ENCODE measurements around the gene KDM4C. TPM values are rescaled to one million over a fixed set of nuclear protein-coding genes. Genes with fewer than 3 reads are reported as not detected.
A peak's percentile ranks its signal among the peaks of the same experiment; 100 is the strongest.
"Not testable (repeated sequence)": the region's sequence is repeated elsewhere in the genome, so short reads cannot be mapped to it uniquely, and the experiment has no call there.

KDM4C gene
- total and polyA plus RNA-seq, 2 donors, result 20.3 to 36.2 TPM

- not testable (repeated sequence) for DNase-seq (ENCODE audit: low read depth in 6 of 9, low spot score in 9 of 9); H3K9me3 ChIP-seq (ENCODE audit: control insufficient read depth in 2 of 2, insufficient read depth in 1 of 2, low read length in 1 of 2); H3K4me1 ChIP-seq (ENCODE audit: control insufficient read depth in 2 of 2, insufficient read depth in 2 of 2, low read length in 2 of 2); H3K36me3 ChIP-seq (ENCODE audit: control insufficient read depth in 2 of 2, insufficient read depth in 2 of 2, low read length in 1 of 2); H3K4me3 ChIP-seq (ENCODE audit: low read length in 2 of 2); H3K27me3 ChIP-seq (ENCODE audit: control insufficient read depth in 2 of 2, insufficient read depth in 1 of 2, low read length in 1 of 2); H3K27ac ChIP-seq (ENCODE audit: low read depth in 1 of 2, low read length in 1 of 2)
- 97% methylated on average over 4 of the region's 4 CpGs for WGBS
Measured at GRCh38 chr9:6768587-6768986, 10.8 kb downstream of the KDM4C start.

- Histone ChIP-seq H3K4me1 (ENCODE audit: control insufficient read depth in 2 of 2, insufficient read depth in 2 of 2, low read length in 2 of 2) (peaks cover 7 to 9% of the 10 kb centered on the region in 2 donors), H3K27ac (ENCODE audit: low read depth in 1 of 2, low read length in 1 of 2) (no peak overlapping the region), H3K4me3 (ENCODE audit: low read length in 2 of 2) (no peak overlapping the region), H3K9me3 (ENCODE audit: control insufficient read depth in 2 of 2, insufficient read depth in 1 of 2, low read length in 1 of 2) (peaks cover 0 to 4% of the 10 kb centered on the region in 2 donors), H3K36me3 (ENCODE audit: control insufficient read depth in 2 of 2, insufficient read depth in 2 of 2, low read length in 1 of 2) (no peaks in the 10 kb centered on the region), H3K27me3 (ENCODE audit: control insufficient read depth in 2 of 2, insufficient read depth in 1 of 2, low read length in 1 of 2) (no peaks in the 10 kb centered on the region)
- DNase-seq (ENCODE audit: low read depth in 6 of 9, low spot score in 9 of 9), result no peak
- 98% methylated on average over 2 of the region's 2 CpGs for WGBS
Measured at GRCh38 chr9:6771722-6772121, 13.9 kb downstream of the KDM4C start.

DNA sequence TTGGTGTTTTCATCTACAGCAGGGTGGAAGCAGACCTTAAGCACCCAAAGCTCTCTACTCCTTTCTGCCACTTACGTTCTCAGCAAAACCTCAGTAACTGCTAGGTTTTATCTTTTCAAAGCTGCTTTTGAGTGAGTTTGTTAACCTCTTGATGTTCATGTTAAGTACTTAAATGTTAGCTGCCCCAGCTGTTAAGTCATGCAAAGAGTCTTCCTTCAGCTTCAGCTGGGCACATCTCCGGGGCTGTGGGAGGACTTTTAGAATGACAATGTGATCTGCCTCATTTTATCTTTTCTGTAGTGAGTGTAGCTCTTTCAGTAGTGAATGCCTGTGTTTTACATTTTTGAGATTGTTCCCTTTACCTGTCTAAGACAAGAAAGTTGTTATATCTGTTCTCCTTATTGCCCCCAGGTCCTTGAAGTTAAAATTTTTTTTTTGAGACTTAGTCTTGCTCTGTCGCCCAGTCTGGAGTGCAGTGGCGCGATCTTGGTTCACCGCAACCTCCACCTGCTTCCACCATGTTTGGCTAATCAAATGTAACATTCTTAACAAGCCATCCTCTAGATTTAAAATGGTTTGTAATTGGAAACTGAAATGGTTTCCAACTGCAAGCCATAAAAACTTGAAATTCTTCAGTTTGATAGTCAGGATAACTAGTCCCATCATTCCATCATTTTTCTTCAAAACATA is 19.6 kb downstream of the KDM4C start:
- H3K36me3 ChIP-seq (ENCODE audit: control insufficient read depth in 2 of 2, insufficient read depth in 2 of 2, low read length in 1 of 2), result no peaks in the 10 kb centered on the region
- no peaks in the 10 kb centered on the region for H3K27me3 ChIP-seq (ENCODE audit: control insufficient read depth in 2 of 2, insufficient read depth in 1 of 2, low read length in 1 of 2)
- peak overlapping the region; percentile 77 to 95 for H3K27ac ChIP-seq (ENCODE audit: low read depth in 1 of 2, low read length in 1 of 2)
- H3K4me3 ChIP-seq (ENCODE audit: low read length in 2 of 2), result peak overlapping the region; percentile 16 to 37
- H3K9me3 ChIP-seq (ENCODE audit: control insufficient read depth in 2 of 2, insufficient read depth in 1 of 2, low read length in 1 of 2), result peaks cover 0 to 4% of the 10 kb centered on the region in 2 donors
- WGBS, result 50% methylated on average over 6 of the region's 6 CpGs
- DNase-seq (ENCODE audit: low read depth in 6 of 9, low spot score in 9 of 9), result peak; percentile 44 to 90 (median 75)
- peaks cover 19 to 42% of the 10 kb centered on the region in 2 donors for H3K4me1 ChIP-seq (ENCODE audit: control insufficient read depth in 2 of 2, insufficient read depth in 2 of 2, low read length in 2 of 2)

GRCh38 chr9:6779417-6780241 is 21.9 kb downstream of the KDM4C start:
- peak in 2 of 9 donors; percentile 24 to 41 for DNase-seq (ENCODE audit: low read depth in 6 of 9, low spot score in 9 of 9)
- Histone ChIP-seq H3K4me3 (ENCODE audit: low read length in 2 of 2) (no peak overlapping the region), H3K36me3 (ENCODE audit: control insufficient read depth in 2 of 2, insufficient read depth in 2 of 2, low read length in 1 of 2) (no peaks in the 10 kb centered on the region), H3K27me3 (ENCODE audit: control insufficient read depth in 2 of 2, insufficient read depth in 1 of 2, low read length in 1 of 2) (no peaks in the 10 kb centered on the region), H3K4me1 (ENCODE audit: control insufficient read depth in 2 of 2, insufficient read depth in 2 of 2, low read length in 2 of 2) (peaks cover 35 to 65% of the 10 kb centered on the region in 2 donors), H3K27ac (ENCODE audit: low read depth in 1 of 2, low read length in 1 of 2) (peak overlapping the region in 1 of 2 donors; percentile 77), H3K9me3 (ENCODE audit: control insufficient read depth in 2 of 2, insufficient read depth in 1 of 2, low read length in 1 of 2) (peaks cover 0 to 4% of the 10 kb centered on the region in 2 donors)
- 65% methylated on average over 3 of the region's 3 CpGs for WGBS

DNA sequence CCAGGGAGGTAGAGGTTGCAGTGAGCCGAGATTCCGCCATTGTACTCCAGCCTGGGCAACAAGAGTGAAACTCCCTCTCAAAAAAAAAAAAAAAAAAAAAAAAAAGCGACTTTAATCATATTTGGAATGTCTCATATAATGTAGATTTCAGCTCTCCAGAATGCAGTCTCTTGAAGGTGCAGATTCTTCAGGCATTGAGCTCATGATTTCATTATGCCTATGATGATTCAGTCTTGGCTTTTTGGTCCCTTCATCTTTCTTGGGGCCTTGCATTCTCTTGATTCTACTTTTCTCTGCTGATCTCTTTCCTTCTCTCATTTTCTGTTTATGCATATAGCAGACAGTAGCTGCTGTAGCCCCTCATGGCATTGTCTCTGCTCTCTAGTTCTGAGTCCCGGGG is 22.9 kb downstream of the KDM4C start:
- peaks cover 35 to 70% of the 10 kb centered on the region in 2 donors for H3K4me1 ChIP-seq (ENCODE audit: control insufficient read depth in 2 of 2, insufficient read depth in 2 of 2, low read length in 2 of 2)
- no peak overlapping the region for H3K27ac ChIP-seq (ENCODE audit: low read depth in 1 of 2, low read length in 1 of 2)
- H3K36me3 ChIP-seq (ENCODE audit: control insufficient read depth in 2 of 2, insufficient read depth in 2 of 2, low read length in 1 of 2), result no peaks in the 10 kb centered on the region
- H3K27me3 ChIP-seq (ENCODE audit: control insufficient read depth in 2 of 2, insufficient read depth in 1 of 2, low read length in 1 of 2), result no peaks in the 10 kb centered on the region
- H3K4me3 ChIP-seq (ENCODE audit: low read length in 2 of 2), result no peak overlapping the region
- peaks cover 0 to 4% of the 10 kb centered on the region in 2 donors for H3K9me3 ChIP-seq (ENCODE audit: control insufficient read depth in 2 of 2, insufficient read depth in 1 of 2, low read length in 1 of 2)
- no peak for DNase-seq (ENCODE audit: low read depth in 6 of 9, low spot score in 9 of 9)
- 99% methylated on average over 4 of the region's 4 CpGs for WGBS

DNA sequence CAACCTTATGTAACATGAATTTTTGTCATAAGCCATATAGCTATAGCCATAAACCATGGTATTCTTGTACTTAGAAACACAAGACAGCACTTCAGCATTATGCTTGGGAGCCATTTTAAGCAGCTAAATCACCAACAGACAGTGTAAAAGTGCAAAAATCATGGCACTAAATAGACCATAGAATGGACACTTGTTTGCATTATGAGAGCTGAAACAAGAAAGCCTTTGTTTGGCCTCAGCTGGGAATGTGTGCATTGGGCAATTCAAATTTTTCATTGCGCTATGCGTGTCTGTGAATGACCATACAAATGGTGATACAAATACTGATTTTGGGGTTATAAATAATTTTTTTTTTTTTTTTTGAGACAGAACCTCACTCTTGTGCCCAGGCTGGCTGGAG is 23.7 kb downstream of the KDM4C start:
- Histone ChIP-seq H3K27ac (ENCODE audit: low read depth in 1 of 2, low read length in 1 of 2) (no peak overlapping the region), H3K4me1 (ENCODE audit: control insufficient read depth in 2 of 2, insufficient read depth in 2 of 2, low read length in 2 of 2) (peaks cover 29 to 66% of the 10 kb centered on the region in 2 donors), H3K36me3 (ENCODE audit: control insufficient read depth in 2 of 2, insufficient read depth in 2 of 2, low read length in 1 of 2) (no peaks in the 10 kb centered on the region), H3K9me3 (ENCODE audit: control insufficient read depth in 2 of 2, insufficient read depth in 1 of 2, low read length in 1 of 2) (no peaks in the 10 kb centered on the region), H3K27me3 (ENCODE audit: control insufficient read depth in 2 of 2, insufficient read depth in 1 of 2, low read length in 1 of 2) (no peaks in the 10 kb centered on the region), H3K4me3 (ENCODE audit: low read length in 2 of 2) (no peak overlapping the region)
- WGBS, result 84% methylated on average over 2 of the region's 2 CpGs
- no peak for DNase-seq (ENCODE audit: low read depth in 6 of 9, low spot score in 9 of 9)

DNA sequence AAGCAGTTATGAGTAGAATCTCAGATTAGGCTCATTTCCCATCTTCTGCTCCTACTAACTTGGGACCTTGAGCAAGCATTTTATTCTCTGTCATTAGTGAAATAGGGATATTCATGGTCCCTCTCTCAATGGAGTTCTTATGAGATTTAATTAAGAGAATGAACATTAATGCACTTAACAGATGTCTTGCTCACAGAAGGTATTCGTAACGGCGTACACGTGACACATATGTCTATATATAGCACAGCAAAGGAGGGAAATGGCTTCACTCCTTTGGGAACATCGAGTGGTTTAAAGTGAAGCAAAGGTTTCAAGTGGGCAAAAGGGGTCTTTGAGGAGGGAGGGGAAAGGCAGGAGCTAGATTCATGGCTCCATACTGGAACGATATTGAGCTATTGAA is 24.6 kb downstream of the KDM4C start:
- no peaks in the 10 kb centered on the region for H3K9me3 ChIP-seq (ENCODE audit: control insufficient read depth in 2 of 2, insufficient read depth in 1 of 2, low read length in 1 of 2)
- peaks cover 28 to 58% of the 10 kb centered on the region in 2 donors for H3K4me1 ChIP-seq (ENCODE audit: control insufficient read depth in 2 of 2, insufficient read depth in 2 of 2, low read length in 2 of 2)
- WGBS, result 96% methylated on average over 6 of the region's 6 CpGs

DNA sequence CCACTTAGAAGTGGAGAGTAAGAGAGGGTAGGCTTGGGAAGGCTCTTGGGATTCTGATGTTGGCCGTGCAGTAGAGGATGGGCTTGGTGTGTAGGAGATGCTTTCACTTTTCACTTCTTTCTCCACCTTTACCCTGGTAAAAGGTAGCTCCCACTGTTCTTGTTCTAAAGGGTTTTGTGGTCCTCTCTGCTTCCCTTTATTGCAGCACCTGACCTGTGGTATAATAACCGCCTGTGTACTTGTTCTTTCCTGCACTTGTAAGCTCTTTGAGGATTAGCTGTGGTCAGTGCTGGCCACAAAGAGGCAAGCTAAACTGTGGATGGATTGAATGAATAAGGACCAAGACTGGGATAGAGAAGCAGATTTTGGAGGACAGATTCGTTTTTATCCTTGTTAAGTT is 25.2 kb downstream of the KDM4C start:
- DNase-seq (ENCODE audit: low read depth in 6 of 9, low spot score in 9 of 9), result peak in 1 of 9 donors; percentile 37
- Histone ChIP-seq H3K27ac (ENCODE audit: low read depth in 1 of 2, low read length in 1 of 2) (no peak overlapping the region), H3K4me3 (ENCODE audit: low read length in 2 of 2) (no peak overlapping the region), H3K9me3 (ENCODE audit: control insufficient read depth in 2 of 2, insufficient read depth in 1 of 2, low read length in 1 of 2) (no peaks in the 10 kb centered on the region), H3K4me1 (ENCODE audit: control insufficient read depth in 2 of 2, insufficient read depth in 2 of 2, low read length in 2 of 2) (peaks cover 25 to 51% of the 10 kb centered on the region in 2 donors), H3K36me3 (ENCODE audit: control insufficient read depth in 2 of 2, insufficient read depth in 2 of 2, low read length in 1 of 2) (no peaks in the 10 kb centered on the region), H3K27me3 (ENCODE audit: control insufficient read depth in 2 of 2, insufficient read depth in 1 of 2, low read length in 1 of 2) (no peaks in the 10 kb centered on the region)
- WGBS, result 28% methylated on average over 3 of the region's 3 CpGs

More for the DNA sequence above, 24.6 kb downstream of the KDM4C start:
- Histone ChIP-seq H3K27ac (ENCODE audit: low read depth in 1 of 2, low read length in 1 of 2) (no peak overlapping the region), H3K36me3 (ENCODE audit: control insufficient read depth in 2 of 2, insufficient read depth in 2 of 2, low read length in 1 of 2) (no peaks in the 10 kb centered on the region), H3K27me3 (ENCODE audit: control insufficient read depth in 2 of 2, insufficient read depth in 1 of 2, low read length in 1 of 2) (no peaks in the 10 kb centered on the region), H3K4me3 (ENCODE audit: low read length in 2 of 2) (no peak overlapping the region)
- DNase-seq (ENCODE audit: low read depth in 6 of 9, low spot score in 9 of 9), result no peak

DNA sequence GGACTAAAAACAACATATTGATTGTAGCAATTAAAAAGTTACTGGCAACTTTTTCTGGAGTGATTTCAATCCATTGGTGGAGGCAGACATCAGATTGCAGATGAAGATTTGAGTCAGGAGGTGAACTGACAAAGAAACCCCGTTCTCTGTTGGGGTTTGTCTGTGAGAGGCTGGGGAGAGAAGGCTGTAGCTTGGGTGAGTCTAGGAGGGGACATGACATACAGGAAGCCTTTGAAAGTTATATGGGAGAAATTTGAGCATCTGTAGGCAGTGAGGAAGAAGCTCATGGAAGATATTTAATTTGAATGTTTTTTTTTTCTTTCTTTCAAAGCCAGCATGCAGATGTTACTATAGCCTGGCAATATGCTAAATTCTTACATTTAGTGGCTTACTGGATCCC is 26.0 kb downstream of the KDM4C start:
- no peak overlapping the region for H3K4me3 ChIP-seq (ENCODE audit: low read length in 2 of 2)
- no peak for DNase-seq (ENCODE audit: low read depth in 6 of 9, low spot score in 9 of 9)
- H3K27me3 ChIP-seq (ENCODE audit: control insufficient read depth in 2 of 2, insufficient read depth in 1 of 2, low read length in 1 of 2), result no peaks in the 10 kb centered on the region
- 7% methylated on average over 1 of the region's 1 CpG for WGBS
- peaks cover 24 to 44% of the 10 kb centered on the region in 2 donors for H3K4me1 ChIP-seq (ENCODE audit: control insufficient read depth in 2 of 2, insufficient read depth in 2 of 2, low read length in 2 of 2)
- no peaks in the 10 kb centered on the region for H3K36me3 ChIP-seq (ENCODE audit: control insufficient read depth in 2 of 2, insufficient read depth in 2 of 2, low read length in 1 of 2)
- H3K9me3 ChIP-seq (ENCODE audit: control insufficient read depth in 2 of 2, insufficient read depth in 1 of 2, low read length in 1 of 2), result no peaks in the 10 kb centered on the region
- H3K27ac ChIP-seq (ENCODE audit: low read depth in 1 of 2, low read length in 1 of 2), result peak overlapping the region in 1 of 2 donors; percentile 28
